ENCODE data around the gene PRKG1.
"Not testable (repeated sequence)": the region's sequence is repeated elsewhere in the genome, so short reads cannot be mapped to it uniquely, and the experiment has no call there.

PRKG1 gene

DNA sequence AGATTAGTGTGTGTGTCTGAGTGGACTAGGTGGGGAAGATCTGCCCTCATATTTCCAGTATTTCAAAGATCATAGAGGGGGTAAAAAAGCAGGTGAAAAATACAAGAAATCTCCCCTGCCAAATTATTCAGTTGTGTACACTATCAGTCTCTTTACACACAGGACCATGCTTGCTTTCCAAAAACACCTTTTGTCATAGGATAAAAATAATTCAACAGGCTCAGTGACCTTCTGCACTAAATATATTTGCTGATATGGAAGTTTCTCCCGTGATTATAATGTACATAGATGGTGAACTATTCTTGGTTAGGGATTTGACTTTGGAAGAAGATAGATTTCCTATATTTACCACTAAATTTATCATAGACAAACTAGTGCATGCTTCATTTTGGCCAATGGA lies 649.8 kb downstream of the PRKG1 start:
- DNase-seq, result no peak

DNA sequence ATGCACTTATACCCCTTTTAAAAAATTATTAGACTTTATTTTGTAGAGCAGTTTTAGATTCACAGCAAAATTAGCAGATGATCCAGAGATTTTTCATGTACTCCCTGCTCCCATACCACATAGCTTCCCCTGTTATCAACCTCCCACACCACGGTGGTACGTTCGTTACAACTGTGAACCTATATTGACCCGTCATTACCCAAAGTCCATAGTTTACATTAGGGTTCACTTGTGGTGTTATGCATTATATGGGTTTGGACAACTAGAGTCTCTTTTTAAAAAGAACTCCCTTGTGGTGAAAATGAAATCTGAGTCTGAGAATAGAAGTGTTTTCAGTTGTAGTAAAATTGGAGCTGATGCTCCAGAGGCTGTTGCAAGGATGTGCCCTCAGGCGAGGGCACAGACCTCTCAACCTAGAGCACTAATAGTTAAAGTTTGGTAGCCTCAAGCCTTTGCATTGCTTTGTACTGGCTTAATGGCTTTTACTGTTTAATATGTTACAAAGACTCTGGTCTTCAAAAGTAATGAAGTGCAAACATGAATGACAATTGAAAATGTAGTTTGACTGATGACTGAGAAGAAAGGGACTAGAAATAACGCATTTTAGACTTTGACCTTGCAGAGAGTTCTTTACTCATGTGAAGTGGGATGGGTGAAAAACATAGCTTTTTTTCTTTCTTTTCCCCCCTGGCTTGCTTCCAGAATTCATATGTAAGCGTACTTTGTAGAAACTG lies 655.7 kb downstream of the PRKG1 start:
- DNase-seq, result no peak

DNA sequence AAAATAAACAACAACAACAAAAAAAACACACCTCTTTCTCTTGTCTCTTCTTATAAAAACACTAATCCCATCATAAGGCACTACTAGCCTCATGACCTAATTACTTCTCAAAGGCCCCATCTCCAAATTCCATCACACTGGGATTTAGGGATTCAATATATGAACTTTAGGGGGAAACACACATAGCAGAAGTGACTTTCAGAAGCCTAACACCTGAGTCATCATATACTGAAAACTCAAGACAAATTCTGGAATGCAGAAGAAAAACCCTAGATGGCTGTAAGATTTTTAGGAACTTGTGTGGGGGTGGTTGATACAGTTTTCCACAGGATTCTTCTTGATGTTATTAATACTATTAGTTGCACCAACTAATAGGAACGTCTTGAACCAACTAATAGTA lies 658.8 kb downstream of the PRKG1 start:
- DNase-seq, result no peak

GRCh38 chr10:51743146-51743545 lies 668.9 kb downstream of the PRKG1 start:
- peak in 1 of 2 experiments; percentile 17 for DNase-seq

DNA sequence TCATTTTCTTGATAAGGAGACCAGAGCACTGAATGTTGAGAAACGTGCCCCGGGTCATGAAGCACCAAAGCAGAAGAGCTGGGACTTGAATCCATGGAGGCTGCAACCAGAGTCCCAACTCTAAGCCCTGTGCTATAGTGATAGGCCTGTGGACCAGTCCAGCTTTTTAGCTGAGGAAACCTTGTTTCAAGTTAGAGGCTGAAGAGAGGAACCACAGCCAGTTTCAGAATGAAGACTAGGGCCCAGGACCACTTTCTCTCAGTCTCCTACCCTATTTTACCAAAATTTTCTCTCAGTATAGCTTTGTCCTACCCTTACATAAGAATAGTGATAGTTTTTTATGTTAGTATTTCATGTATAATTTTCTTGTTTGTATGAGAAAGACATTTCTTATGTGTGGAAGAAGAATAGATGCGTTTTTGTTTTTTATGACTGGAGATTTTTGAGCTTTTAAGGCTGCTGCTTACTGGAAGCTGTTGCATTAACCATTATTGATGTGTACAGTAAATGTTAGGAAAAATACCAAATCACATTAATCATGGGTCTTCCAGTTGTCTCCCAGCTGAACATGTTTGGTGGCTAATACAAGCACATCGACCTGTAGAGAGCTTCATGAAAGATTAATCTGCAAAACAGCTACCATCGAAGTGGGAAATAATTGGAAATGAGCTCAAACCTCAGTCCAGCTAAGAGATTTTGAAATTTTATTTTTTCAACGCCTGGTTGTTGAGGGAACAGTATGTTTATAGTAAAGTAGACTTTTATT lies 670.1 kb downstream of the PRKG1 start:
- no peak for DNase-seq

DNA sequence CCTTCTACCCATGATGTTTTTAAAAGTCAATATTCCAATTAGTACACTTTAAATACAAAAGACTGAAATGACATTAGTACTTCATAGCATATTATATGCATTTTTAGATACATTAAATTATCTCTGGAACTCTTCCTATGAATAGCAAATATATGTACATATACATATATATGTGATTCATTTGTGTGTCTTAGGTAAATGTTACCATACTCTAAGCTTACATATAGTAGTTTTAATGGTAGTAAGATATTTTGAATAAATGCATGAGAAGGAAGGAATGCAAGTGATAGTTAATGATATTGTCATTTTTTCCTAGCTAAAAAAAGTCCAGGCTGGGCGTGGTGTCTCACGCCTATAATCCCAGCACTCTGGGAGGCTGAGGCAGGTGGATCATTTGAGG lies 671.1 kb downstream of the PRKG1 start:
- no peak for DNase-seq

- no peak for DNase-seq
Measured at GRCh38 chr10:51747216-51747615, 672.9 kb downstream of the PRKG1 start.

DNA sequence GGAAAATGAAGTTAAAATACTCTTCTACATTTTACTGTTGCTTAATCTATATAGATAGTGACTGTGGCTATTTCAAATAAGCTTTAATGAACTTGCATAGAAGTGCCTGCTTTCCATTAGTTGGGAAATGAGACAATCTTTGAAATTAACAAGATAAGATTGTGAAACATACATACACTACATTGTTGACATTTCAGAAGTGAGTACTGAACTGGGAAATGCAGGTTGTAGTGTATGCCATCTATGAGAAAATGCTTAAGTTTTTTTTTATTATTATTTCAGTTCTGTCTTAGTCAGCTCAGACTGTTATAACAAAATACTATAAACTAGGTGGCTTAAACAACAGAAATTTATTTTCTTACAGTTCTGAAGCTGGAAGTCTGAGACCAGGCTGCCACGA lies 674.7 kb downstream of the PRKG1 start:
- no peak for DNase-seq

DNA sequence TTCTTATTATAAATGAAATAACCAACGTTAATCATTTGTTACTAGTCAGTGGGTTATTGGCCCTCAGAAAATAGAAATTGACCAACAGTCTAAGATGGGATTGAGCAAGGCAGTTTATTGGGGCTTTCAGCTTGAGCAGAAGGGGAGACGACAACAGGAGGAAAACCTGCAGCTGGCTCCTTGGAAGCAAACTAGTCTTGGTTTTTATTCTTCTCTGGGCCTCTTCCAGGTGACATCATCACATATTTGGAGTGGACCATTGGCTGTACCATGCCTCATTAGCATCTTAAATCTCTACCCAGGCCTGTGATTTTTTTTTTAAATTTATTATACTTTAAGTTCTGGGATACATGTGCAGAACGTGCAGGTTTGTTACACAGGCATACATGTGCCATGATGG lies 684.1 kb downstream of the PRKG1 start:
- peak in 1 of 2 experiments; percentile 4 for DNase-seq

DNA sequence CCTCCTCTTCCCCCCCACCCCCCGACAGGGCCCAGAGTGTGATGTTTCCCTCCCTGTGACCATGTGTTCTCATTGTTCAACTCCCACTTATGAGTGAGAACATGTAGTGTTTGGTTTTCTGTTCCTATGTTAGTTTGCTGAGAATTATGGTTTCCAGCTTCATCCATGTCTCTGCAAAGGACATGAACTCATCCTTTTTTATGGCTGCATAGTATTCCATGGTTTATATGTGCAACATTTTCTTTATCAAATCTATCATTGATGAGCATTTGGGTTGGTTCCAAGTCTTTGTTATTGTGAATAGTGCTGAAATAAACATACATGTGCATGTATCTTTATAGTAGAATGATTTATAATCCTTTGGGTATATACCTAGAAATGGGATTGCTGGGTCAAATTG lies 684.6 kb downstream of the PRKG1 start:
- not testable (repeated sequence) for DNase-seq

GRCh38 chr10:51759896-51760534 lies 685.7 kb downstream of the PRKG1 start:
- no peak for DNase-seq

GRCh38 chr10:51760864-51761640 lies 686.8 kb downstream of the PRKG1 start:
- DNase-seq, result no peak

GRCh38 chr10:51763746-51764145 lies 689.5 kb downstream of the PRKG1 start:
- DNase-seq, result no peak

- no peak for DNase-seq
Measured at GRCh38 chr10:51765284-51765971, 691.1 kb downstream of the PRKG1 start.

- no peak for DNase-seq
Measured at GRCh38 chr10:51766423-51767102, 692.3 kb downstream of the PRKG1 start.

DNA sequence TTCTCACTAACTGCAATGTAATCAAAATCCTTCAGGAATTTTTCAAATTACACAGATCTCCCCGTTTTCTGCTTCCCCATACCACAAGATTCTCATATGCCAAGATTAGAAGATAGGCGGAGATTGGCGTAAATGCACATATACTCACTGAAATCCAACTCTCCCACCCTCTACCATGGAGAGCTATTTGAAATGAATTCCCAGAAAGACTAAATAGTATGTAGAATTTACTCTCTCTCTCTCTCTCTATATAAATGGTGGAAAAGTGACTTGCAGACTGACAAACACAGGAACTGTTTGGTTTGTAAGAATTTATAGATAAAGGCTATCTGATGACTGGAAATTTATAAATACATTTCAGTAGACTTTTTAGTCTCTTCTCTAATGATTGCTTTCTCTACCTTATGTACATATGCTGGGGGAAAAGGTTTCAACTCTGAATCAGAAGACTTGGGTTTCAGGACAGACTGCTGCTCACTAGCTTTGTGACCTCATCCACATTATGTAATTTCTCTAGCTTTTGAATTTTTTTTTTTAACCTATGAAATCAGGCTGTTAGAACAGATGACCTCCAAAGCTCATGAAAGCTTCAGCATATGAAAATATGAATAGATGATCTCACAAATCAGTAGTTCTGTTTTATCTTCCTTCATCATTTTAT lies 692.9 kb downstream of the PRKG1 start:
- no peak for DNase-seq

DNA sequence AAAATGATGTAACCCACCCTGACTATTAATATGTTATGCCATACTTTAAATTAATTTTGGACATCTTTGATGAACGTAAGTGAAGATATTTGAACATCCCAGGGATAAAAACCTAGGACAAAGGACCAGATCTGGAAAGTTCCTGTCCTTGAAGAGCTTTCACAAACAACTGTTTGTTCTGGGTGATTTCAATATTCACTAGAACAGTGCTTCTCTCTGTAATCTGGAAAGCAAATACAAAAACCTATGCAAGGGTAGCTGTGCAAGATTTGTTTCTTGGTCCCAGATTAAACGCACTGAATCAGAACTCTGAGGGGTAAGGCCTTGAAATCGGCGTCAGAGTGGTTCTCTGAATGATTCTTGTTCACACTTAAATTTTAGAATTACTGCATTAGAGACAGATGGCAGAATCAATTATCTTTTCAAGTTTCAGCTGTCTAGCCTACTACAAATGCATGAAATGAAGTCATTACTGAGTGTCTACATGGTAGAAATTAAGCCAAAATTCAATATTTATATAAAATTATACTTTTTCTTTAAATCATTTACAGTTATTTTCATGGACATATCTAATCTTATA lies 694.7 kb downstream of the PRKG1 start:
- DNase-seq, result no peak

GRCh38 chr10:51770709-51771108 lies 696.4 kb downstream of the PRKG1 start:
- DNase-seq, result no peak

- no peak for DNase-seq
Measured at GRCh38 chr10:51772387-51772786, 698.1 kb downstream of the PRKG1 start.

DNA sequence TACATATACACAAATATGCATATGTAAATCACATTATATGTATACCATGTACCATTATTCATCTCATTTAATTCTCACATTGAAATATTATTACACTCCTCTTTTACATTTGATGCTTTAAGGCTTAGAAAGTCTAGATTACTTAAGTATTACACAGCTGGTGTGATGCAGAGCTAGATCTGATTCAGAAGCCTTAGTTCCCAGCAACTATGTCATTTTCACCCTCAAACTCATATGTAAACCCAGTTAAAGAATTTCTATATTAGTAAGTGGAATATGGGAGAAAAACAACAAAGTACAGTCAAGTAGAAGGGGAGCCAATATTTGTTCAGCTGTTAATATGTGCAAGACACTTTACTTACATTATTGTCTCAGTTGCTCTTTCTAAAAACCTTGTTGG lies 699.4 kb downstream of the PRKG1 start:
- no peak for DNase-seq

DNA sequence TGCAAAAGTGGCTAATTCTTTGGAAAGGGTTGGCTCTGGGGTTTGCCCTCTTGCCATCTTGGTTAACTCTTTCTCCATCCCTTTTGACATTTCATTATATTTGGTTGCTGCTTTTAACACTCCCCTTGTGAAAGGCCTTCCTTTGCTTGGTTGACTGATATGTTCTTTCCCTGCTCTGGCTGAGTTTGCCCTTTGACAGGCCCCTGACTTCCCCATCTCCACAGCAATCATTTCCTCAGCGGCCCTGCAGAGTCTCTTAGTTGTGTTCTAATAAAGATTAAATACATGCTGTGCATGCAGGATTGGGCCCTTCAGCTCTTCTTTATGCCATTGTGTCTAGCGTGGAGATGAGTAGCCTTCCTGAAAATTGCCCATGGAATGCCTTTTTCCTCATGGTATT lies 709.7 kb downstream of the PRKG1 start:
- DNase-seq, result no peak

All from NCI-H446 (cell line).